NK-92 treated with Interleukin-12 subunit alpha and Interleukin-12 subunit beta, amount 100 ng/mL, for 24 hours (cell line): ENCODE results near the gene SLC29A3.
A peak's percentile ranks its signal among the peaks of the same experiment; 100 is the strongest.

Source experiments
- DNase-seq: peaks from one replicate; lab custom pipeline; 2025; lab: John Stamatoyannopoulos, UW

The SLC29A3 gene

GRCh38 chr10:71370031-71370430 lies 51.0 kb downstream of the SLC29A3 start:
- DNase-seq = no peak

- DNase-seq = no peak
Measured at GRCh38 chr10:71371750-71372166, 52.7 kb downstream of the SLC29A3 start.

GRCh38 chr10:71372882-71373495 lies 53.9 kb downstream of the SLC29A3 start:
- no peak for DNase-seq

- no peak for DNase-seq
Measured at GRCh38 chr10:71374481-71375233, 55.6 kb downstream of the SLC29A3 start.

GRCh38 chr10:71375952-71376351 lies 56.9 kb downstream of the SLC29A3 start:
- DNase-seq = no peak

- no peak for DNase-seq
Measured at GRCh38 chr10:71378336-71379117, 59.5 kb downstream of the SLC29A3 start.

GRCh38 chr10:71379118-71379766 lies 60.2 kb downstream of the SLC29A3 start:
- DNase-seq = no peak

- no peak for DNase-seq
Measured at GRCh38 chr10:71380841-71381240, 61.8 kb downstream of the SLC29A3 start.

- DNase-seq = no peak
Measured at GRCh38 chr10:71381611-71382010, 62.6 kb downstream of the SLC29A3 start.

GRCh38 chr10:71382028-71382427 lies 63.0 kb downstream of the SLC29A3 start:
- no peak for DNase-seq

- DNase-seq = no peak
Measured at GRCh38 chr10:71382757-71383156, 63.7 kb downstream of the SLC29A3 start.

GRCh38 chr10:71383972-71384687 lies 65.1 kb downstream of the SLC29A3 start:
- DNase-seq = peak; percentile 55

GRCh38 chr10:71388171-71388570 lies 69.1 kb downstream of the SLC29A3 start:
- no peak for DNase-seq

GRCh38 chr10:71388583-71389310 lies 69.7 kb downstream of the SLC29A3 start:
- DNase-seq = no peak

GRCh38 chr10:71389768-71390460 lies 70.9 kb downstream of the SLC29A3 start:
- no peak for DNase-seq

- no peak for DNase-seq
Measured at GRCh38 chr10:71390461-71390835, 71.4 kb downstream of the SLC29A3 start.

- no peak for DNase-seq
Measured at GRCh38 chr10:71390921-71391690, 72.0 kb downstream of the SLC29A3 start.

GRCh38 chr10:71391701-71392100 lies 72.6 kb downstream of the SLC29A3 start:
- DNase-seq = no peak

- DNase-seq = no peak
Measured at GRCh38 chr10:71392292-71392691, 73.2 kb downstream of the SLC29A3 start.
